HG03196 (cell line): ENCODE results near the gene SRC.

ENCODE experiments used
- ATAC-seq: cut with Tn5 transposase; IDR thresholded peaks from one replicate; pipeline ENCODE4 v1.9.1; 2021; ENCODE audit not compliant: unreplicated experiment

The SRC gene

GRCh38 chr20:37345339-37346235 is at the start of gene SRC:
Gene SRC, plus strand, starts transcription at chr20:37346140. Its CDS starts 38,014 bp downstream, at chr20:37384154.
- ATAC-seq = no peak

GRCh38 chr20:37296371-37296770 is 49.6 kb upstream of the SRC start:
- ATAC-seq = no peak

GRCh38 chr20:37297066-37297736 is 48.7 kb upstream of the SRC start:
- no peak for ATAC-seq

- no peak for ATAC-seq
Observed at GRCh38 chr20:37298190-37298939, 47.6 kb upstream of the SRC start.

GRCh38 chr20:37299718-37300528 is 46.0 kb upstream of the SRC start:
- ATAC-seq = no peak

- ATAC-seq = no peak
Observed at GRCh38 chr20:37301120-37301519, 44.8 kb upstream of the SRC start.

GRCh38 chr20:37301558-37301957 is 44.4 kb upstream of the SRC start:
- no peak for ATAC-seq

GRCh38 chr20:37302981-37303380 is 43.0 kb upstream of the SRC start:
- no peak for ATAC-seq

- ATAC-seq = no peak
Observed at GRCh38 chr20:37303637-37304036, 42.3 kb upstream of the SRC start.

- ATAC-seq = no peak
Observed at GRCh38 chr20:37305079-37305478, 40.9 kb upstream of the SRC start.

GRCh38 chr20:37305839-37306238 is 40.1 kb upstream of the SRC start:
- no peak for ATAC-seq

GRCh38 chr20:37308086-37309050 is 37.6 kb upstream of the SRC start:
- peak; percentile 62 for ATAC-seq

GRCh38 chr20:37309290-37309689 is 36.6 kb upstream of the SRC start:
- ATAC-seq = no peak

- ATAC-seq = no peak
Observed at GRCh38 chr20:37309936-37310590, 35.9 kb upstream of the SRC start.

GRCh38 chr20:37310951-37311350 is 35.0 kb upstream of the SRC start:
- ATAC-seq = no peak

GRCh38 chr20:37311710-37312355 is 34.1 kb upstream of the SRC start:
- ATAC-seq = no peak

GRCh38 chr20:37313546-37314091 is 32.3 kb upstream of the SRC start:
- ATAC-seq = no peak

GRCh38 chr20:37314099-37314498 is 31.8 kb upstream of the SRC start:
- no peak for ATAC-seq
